ENCODE results near the gene UGDH. TPM values are rescaled to one million over a fixed set of nuclear protein-coding genes. Genes with fewer than 3 reads are reported as not detected.

The UGDH gene
- total and polyA plus RNA-seq, 4 donors: 33.1 to 241 (median 84.0) TPM

DNA sequence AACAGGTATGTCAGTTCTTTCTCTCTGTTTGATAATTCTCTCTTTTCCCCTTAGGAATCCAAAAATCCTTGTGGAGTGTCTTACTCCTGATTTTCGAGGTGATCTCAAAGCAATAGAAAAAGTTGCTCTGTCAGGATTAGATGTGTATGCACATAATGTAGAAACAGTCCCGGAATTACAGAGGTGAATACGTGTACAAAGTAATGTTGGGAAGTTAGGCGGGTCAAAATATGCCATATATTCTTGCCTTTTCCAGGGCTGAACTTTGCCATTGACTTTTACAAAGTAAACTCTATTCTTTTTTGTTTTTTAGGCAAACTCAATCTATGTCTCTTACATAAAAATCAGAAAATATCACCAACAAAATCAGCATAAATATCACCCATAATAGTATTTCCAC, 59.8 kb downstream of the UGDH start:
- Histone ChIP-seq H3K4me1 (ENCODE audit: control insufficient read depth in 4 of 4, insufficient read depth in 4 of 4, low read length in 3 of 4) (peaks cover 9 to 40% (median 31%) of the 10 kb centered on the region in 4 donors), H3K9me3 (ENCODE audit: control insufficient read depth in 4 of 4, low read length in 3 of 4) (no peaks in the 10 kb centered on the region), H3K9ac (ENCODE audit: low read depth in 1 of 2, low read length in 2 of 2) (peak overlapping the region; percentile 6 to 74), H3K27me3 (ENCODE audit: control insufficient read depth in 4 of 4, insufficient read depth in 4 of 4, low read length in 3 of 4) (no peaks in the 10 kb centered on the region), H3K4me3 (ENCODE audit: low read depth in 1 of 3, low read length in 3 of 3) (no peak overlapping the region), H3K36me3 (ENCODE audit: control insufficient read depth in 4 of 4, insufficient read depth in 3 of 4, low read depth in 1 of 4, low read length in 3 of 4) (peaks cover 4 to 13% (median 9%) of the 10 kb centered on the region in 4 donors), H3K27ac (ENCODE audit: low read depth in 1 of 2, low read length in 2 of 2) (peak overlapping the region; percentile 49 to 79)
- WGBS: 37% methylated on average over 4 of the region's 4 CpGs
- DNase-seq (ENCODE audit: low spot score): no peak
- TF ChIP-seq, protein P1, sequence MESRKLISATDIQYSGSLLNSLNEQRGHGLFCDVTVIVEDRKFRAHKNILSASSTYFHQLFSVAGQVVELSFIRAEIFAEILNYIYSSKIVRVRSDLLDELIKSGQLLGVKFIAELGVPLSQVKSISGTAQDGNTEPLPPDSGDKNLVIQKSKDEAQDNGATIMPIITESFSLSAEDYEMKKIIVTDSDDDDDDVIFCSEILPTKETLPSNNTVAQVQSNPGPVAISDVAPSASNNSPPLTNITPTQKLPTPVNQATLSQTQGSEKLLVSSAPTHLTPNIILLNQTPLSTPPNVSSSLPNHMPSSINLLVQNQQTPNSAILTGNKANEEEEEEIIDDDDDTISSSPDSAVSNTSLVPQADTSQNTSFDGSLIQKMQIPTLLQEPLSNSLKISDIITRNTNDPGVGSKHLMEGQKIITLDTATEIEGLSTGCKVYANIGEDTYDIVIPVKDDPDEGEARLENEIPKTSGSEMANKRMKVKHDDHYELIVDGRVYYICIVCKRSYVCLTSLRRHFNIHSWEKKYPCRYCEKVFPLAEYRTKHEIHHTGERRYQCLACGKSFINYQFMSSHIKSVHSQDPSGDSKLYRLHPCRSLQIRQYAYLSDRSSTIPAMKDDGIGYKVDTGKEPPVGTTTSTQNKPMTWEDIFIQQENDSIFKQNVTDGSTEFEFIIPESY (IDR thresholded peaks at IDR 0.05): peak; percentile 16
- no peak for TF ChIP-seq TAF1 (conservative IDR thresholded peaks at IDR 0.05)
- peak; percentile 19 for TF ChIP-seq FOXA2 (IDR thresholded peaks at IDR 0.05)
- peak; percentile 29 for TF ChIP-seq FOXA1 (IDR thresholded peaks at IDR 0.05)
- TF ChIP-seq, protein P2, sequence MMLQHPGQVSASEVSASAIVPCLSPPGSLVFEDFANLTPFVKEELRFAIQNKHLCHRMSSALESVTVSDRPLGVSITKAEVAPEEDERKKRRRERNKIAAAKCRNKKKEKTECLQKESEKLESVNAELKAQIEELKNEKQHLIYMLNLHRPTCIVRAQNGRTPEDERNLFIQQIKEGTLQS (IDR thresholded peaks at IDR 0.05): no peak
- peak; percentile 21 for TF ChIP-seq YY1 (IDR thresholded peaks at IDR 0.05)
- TF ChIP-seq GABPA (IDR thresholded peaks at IDR 0.05 in 1 of 2, conservative IDR thresholded peaks at IDR 0.05 in 1 of 2): peak in 1 of 2 donors; percentile 10
- peak in 1 of 2 donors; percentile 52 for TF ChIP-seq RXRA (IDR thresholded peaks at IDR 0.05)
- peak in 1 of 2 donors; percentile 55 for TF ChIP-seq HNF4A (conservative IDR thresholded peaks at IDR 0.05)
- TF ChIP-seq, protein P3, sequence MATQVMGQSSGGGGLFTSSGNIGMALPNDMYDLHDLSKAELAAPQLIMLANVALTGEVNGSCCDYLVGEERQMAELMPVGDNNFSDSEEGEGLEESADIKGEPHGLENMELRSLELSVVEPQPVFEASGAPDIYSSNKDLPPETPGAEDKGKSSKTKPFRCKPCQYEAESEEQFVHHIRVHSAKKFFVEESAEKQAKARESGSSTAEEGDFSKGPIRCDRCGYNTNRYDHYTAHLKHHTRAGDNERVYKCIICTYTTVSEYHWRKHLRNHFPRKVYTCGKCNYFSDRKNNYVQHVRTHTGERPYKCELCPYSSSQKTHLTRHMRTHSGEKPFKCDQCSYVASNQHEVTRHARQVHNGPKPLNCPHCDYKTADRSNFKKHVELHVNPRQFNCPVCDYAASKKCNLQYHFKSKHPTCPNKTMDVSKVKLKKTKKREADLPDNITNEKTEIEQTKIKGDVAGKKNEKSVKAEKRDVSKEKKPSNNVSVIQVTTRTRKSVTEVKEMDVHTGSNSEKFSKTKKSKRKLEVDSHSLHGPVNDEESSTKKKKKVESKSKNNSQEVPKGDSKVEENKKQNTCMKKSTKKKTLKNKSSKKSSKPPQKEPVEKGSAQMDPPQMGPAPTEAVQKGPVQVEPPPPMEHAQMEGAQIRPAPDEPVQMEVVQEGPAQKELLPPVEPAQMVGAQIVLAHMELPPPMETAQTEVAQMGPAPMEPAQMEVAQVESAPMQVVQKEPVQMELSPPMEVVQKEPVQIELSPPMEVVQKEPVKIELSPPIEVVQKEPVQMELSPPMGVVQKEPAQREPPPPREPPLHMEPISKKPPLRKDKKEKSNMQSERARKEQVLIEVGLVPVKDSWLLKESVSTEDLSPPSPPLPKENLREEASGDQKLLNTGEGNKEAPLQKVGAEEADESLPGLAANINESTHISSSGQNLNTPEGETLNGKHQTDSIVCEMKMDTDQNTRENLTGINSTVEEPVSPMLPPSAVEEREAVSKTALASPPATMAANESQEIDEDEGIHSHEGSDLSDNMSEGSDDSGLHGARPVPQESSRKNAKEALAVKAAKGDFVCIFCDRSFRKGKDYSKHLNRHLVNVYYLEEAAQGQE (IDR thresholded peaks at IDR 0.05): no peak
- TF ChIP-seq NR2F2 (IDR thresholded peaks at IDR 0.05): no peak

DNA sequence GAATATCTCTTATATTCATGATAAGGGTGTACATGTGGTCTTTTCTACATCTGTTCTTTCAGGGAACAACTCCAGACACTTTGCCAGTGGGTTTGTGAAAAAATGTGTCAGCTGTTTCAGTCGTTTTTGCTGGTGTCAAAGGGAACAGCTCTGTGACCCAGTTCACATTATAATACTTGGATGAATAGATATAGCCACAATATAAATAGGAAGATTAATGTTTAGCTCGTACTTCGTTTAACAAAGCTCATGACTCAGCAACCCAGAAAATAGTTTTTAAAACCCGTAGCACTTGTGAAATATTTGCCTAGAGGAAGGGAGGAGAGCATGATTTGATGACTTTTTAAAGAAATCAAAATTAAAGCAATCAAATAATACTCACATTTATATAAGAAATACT, 60.5 kb downstream of the UGDH start:
- Histone ChIP-seq H3K4me3 (ENCODE audit: low read depth in 1 of 3, low read length in 3 of 3) (no peak overlapping the region), H3K27ac (ENCODE audit: low read depth in 1 of 2, low read length in 2 of 2) (peak overlapping the region; percentile 40 to 72)
- TF ChIP-seq, protein P3 (IDR thresholded peaks at IDR 0.05): no peak
- TF ChIP-seq, protein P4, sequence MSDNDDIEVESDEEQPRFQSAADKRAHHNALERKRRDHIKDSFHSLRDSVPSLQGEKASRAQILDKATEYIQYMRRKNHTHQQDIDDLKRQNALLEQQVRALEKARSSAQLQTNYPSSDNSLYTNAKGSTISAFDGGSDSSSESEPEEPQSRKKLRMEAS (IDR thresholded peaks at IDR 0.05): no peak
- TF ChIP-seq HNF4A (conservative IDR thresholded peaks at IDR 0.05): peak; percentile 31 to 69
- no peak for TF ChIP-seq FOXA1 (IDR thresholded peaks at IDR 0.05)
- TF ChIP-seq RXRA (IDR thresholded peaks at IDR 0.05): peak; percentile 39 to 73
- TF ChIP-seq YY1 (IDR thresholded peaks at IDR 0.05): peak; percentile 11
- TF ChIP-seq TAF1 (conservative IDR thresholded peaks at IDR 0.05): no peak
- TF ChIP-seq JUND (IDR thresholded peaks at IDR 0.05): peak in 1 of 2 donors; percentile 32
- TF ChIP-seq, protein P2 (IDR thresholded peaks at IDR 0.05): peak; percentile 32
- TF ChIP-seq, protein P1 (IDR thresholded peaks at IDR 0.05): no peak
- TF ChIP-seq, protein P5, sequence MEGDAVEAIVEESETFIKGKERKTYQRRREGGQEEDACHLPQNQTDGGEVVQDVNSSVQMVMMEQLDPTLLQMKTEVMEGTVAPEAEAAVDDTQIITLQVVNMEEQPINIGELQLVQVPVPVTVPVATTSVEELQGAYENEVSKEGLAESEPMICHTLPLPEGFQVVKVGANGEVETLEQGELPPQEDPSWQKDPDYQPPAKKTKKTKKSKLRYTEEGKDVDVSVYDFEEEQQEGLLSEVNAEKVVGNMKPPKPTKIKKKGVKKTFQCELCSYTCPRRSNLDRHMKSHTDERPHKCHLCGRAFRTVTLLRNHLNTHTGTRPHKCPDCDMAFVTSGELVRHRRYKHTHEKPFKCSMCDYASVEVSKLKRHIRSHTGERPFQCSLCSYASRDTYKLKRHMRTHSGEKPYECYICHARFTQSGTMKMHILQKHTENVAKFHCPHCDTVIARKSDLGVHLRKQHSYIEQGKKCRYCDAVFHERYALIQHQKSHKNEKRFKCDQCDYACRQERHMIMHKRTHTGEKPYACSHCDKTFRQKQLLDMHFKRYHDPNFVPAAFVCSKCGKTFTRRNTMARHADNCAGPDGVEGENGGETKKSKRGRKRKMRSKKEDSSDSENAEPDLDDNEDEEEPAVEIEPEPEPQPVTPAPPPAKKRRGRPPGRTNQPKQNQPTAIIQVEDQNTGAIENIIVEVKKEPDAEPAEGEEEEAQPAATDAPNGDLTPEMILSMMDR (IDR thresholded peaks at IDR 0.05; ENCODE audit: low read depth, low read length, missing input control): no peak
- TF ChIP-seq FOXA2 (IDR thresholded peaks at IDR 0.05): peak; percentile 13
- TF ChIP-seq NR2F2 (IDR thresholded peaks at IDR 0.05): no peak
- no peak for TF ChIP-seq HNF4G (IDR thresholded peaks at IDR 0.05)
- peak; percentile 35 for TF ChIP-seq SP1 (IDR thresholded peaks at IDR 0.05)
- no peak for TF ChIP-seq GABPA (IDR thresholded peaks at IDR 0.05 in 1 of 2, conservative IDR thresholded peaks at IDR 0.05 in 1 of 2)

More for the DNA sequence above, 60.5 kb downstream of the UGDH start:
- Histone ChIP-seq H3K27me3 (ENCODE audit: control insufficient read depth in 4 of 4, insufficient read depth in 4 of 4, low read length in 3 of 4) (no peaks in the 10 kb centered on the region), H3K9ac (ENCODE audit: low read depth in 1 of 2, low read length in 2 of 2) (peak overlapping the region in 1 of 2 donors; percentile 8), H3K36me3 (ENCODE audit: control insufficient read depth in 4 of 4, insufficient read depth in 3 of 4, low read depth in 1 of 4, low read length in 3 of 4) (peaks cover 4 to 13% (median 11%) of the 10 kb centered on the region in 4 donors), H3K4me1 (ENCODE audit: control insufficient read depth in 4 of 4, insufficient read depth in 4 of 4, low read length in 3 of 4) (peaks cover 9 to 37% (median 27%) of the 10 kb centered on the region in 4 donors), H3K9me3 (ENCODE audit: control insufficient read depth in 4 of 4, low read length in 3 of 4) (no peaks in the 10 kb centered on the region)
- WGBS: 28% methylated on average over 4 of the region's 4 CpGs
- DNase-seq (ENCODE audit: low spot score): no peak

Data from liver (tissue), 9 donors.